Activated CD8-positive, alpha-beta memory T cell treated with anti-CD3 and anti-CD28 coated beads for 24 hours (primary cell): Measurements from ENCODE around the gene SPEG.

ENCODE experiments used
- DNase-seq: peaks from one replicate; pipeline ENCODE4 v3.0.0-alpha.2; 2020

Gene SPEG

DNA sequence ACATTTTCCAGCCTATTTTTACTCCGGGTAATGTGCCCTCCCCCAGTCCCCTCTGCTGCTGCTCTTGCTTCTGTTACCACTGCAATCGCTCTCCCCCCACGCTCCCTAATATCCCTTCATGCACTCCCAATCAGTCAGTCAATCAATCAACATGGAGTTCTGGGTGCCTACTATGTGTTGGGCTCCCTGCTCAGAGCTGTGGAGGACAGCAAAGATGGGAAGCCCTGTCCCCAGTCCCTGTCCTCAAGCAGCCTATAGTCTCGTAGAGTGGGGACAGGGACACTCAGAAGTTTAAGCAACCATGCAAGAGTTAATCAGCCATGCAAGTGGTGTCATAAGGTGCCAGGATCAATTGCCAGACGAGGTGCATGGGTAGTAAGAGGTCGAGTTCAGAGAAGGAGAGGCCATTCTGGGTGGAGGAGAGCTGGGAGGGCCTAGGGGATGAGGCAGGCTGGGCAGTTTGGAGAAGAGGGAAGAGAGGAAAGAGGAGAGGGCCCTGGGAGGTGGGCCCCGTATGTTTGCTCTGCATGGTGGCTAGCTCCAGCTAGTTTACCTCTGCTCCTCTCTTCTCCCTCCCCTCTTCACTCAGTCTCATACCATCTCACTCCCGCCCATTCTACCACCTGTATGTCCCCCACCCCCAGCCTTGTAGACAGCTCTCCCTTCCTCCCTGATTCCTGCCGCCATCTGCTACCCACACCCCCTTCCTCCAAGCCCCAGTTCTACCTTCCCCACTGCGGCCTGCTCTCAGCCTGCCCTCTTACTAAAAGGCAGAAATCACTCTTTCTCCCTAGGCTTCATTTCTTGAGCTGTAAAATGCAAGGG lies 83.5 kb downstream of the SPEG start:
- DNase-seq, result no peak

GRCh38 chr2:219519526-219519916 lies 84.9 kb downstream of the SPEG start:
- no peak for DNase-seq

DNA sequence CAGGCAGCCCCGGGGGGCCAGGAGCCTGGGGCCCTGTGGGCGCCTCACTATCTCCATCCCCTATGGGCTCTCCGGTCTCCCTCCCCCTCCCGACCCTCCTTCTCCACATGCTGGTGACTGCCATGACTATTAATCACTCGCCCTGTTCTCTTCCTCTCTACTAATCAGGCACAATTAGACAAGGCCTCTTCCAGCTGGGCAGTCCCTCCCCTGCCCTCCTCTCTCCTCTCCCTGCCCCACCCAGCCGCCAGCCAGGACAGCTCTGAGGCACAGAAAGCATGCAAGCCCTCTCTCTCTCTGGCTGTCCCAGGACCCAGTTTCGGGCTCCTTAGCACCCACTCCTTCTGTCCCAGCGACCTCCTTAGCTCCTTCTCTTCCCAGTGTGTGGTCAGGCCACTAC lies 85.4 kb downstream of the SPEG start:
- no peak for DNase-seq

DNA sequence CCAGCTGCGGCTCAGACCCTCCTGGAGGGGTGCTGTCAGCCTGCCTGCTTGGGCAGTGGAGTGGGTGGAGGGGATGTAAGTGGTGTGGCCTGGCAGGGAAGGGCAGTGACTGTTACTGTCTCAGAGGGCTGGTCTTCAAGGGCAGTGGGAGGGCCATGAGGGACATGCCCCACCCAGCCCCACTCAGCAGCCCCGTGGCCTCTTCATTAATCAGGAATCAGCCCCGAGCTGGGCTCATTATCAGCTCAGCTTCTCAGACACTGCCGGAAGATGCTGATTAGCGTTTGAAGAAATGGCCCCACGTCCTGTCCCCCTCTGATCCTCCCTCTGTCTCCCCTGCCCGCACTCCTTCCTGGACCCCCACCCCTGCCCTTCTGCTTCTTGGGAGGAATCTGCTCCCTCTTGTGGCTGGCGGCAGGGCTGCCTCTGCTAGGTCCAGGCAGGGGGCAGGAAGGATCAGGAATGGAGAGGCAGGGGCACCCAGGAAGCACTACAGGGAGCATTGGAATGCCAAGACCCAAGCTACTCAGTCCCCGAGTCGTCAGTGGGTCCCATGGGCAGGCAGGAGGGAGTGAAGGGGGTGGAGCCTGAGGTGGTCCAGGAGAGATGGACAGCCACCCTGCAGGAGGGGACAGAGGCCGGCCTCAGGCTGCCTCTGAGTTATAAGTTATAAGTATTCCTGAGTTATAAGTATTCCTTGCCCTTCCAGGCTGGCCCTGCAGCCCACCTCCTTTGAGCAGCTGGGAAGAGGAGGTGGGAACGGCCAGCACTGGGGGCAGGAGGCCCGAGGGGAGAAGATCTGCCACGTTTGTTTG lies 86.6 kb downstream of the SPEG start:
- no peak for DNase-seq

DNA sequence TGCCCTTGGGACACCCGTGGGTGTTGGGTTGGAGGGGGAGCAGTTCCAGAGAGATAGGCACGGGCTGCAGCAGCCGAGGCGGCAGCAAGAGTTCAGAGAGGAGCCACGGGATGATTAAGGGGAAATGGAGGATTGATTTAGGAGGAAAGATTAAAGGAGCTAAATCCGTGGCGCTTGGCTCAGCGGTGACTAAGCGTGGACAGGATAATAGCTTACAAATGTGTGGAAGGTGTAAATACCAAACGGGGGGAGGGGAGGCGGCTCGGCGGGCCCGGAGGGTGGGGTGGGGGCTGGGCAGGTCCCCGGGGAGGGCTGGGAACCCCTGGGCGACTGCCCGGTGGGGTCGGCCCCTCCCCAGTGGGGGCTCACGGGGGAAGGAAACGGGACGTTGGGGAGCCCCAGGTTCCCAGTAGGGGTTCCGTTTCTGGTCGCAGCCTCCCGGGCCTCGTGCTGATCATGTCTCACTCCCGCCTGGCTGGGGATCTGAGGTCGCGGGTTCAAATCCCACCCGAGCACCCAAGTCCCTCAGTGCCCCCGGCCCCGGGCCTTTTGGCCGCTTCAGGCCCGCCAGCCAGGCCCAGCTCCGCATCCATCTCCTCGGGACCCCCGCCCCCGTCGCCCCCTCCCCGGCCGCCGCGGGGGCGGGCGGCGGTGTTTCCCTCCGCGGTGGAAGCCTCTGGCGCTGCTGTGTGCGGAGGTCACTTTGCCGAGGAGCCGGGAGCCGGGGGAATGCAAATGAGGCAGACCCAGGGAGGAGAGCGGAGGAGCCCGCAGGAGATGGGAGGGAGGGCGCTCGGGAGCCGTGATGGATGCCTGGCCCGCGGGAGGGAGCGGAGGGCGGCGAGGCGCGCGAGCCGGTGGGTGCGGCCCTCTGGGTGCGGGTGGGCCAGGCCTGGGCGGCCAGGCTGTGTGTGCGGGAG lies 87.7 kb downstream of the SPEG start:
- DNase-seq, result no peak

DNA sequence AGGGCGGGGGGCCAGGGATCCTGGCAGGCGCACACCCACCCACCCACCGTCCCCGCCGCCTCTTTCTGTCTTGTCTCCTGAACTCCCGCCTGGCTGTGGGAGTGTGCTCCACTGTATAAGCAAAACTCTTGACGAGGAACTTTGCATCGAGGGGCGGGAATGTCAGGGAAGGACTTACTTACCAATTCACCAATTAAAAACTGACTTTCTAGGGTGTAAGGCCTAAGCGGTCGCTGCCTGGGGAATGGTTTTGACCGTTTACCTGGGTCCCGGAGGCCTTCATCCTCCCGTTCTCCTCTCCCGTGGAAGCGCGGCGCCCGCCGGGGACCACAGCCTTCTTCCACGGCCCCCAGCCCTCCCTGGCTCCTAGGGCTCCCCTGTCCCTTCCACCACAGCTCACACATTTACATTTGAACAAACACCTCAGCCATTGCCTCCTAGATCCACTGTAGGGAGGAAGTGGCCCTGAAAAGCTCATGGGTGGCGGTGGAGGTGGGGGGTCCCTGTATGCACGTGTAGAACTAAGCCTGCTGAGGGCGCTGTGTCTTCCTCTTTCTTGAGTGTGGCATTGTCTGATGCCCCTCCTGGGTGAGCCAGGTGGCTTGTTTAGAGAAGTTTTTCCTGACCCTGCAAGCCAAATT lies 88.5 kb downstream of the SPEG start:
- DNase-seq, result no peak

- DNase-seq, result no peak
Observed at GRCh38 chr2:219524817-219525216, 90.2 kb downstream of the SPEG start.

GRCh38 chr2:219525533-219526232 lies 91.0 kb downstream of the SPEG start:
- DNase-seq, result no peak

GRCh38 chr2:219526320-219527075 lies 91.9 kb downstream of the SPEG start:
- DNase-seq, result no peak

GRCh38 chr2:219527076-219527394 lies 92.4 kb downstream of the SPEG start:
- DNase-seq, result no peak

GRCh38 chr2:219527472-219527871 lies 92.8 kb downstream of the SPEG start:
- DNase-seq, result no peak

DNA sequence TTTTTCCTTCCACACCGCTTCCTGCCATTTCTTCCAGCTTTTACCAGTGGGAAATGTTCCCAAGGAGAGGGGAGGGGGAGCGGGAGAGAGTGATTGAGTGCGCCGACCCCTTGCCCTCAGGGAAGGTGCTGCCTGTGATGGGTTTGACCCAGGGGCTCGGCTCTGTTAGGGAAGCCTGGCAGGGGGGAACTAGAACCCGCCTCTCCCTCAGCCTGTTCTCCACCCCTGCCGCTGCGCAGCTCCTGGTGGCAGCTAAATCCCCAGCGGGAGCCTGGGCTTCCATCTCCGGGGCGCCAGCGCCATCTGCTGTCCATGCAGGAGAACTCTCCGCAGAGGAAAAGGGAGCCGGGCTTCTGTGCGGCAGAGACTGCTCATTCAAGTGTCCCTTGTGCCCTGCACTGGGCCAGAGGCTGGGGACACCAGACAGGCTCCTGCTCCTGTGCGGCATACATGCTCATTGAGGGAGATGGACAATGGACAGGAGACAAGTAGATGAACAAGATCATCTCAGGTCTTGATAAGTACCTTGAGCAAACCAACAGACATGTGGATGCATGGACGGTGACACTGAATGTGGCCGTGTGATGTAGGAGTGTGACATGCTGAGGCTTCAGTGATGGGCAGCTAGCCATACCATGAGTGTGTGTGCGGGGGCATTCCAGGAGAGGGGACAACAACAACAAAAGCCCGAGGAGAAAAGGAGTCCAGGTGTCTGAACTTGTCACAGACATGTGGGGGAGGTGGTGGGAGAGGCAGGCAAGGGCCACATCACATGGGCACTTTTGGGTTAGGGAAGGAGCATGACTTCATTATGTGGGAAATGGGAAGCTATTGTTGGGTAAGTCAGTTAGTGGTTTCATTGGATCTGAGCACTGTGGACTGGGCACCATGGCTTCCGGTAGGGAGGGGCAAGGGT lies 95.7 kb downstream of the SPEG start:
- peak; percentile 95 for DNase-seq

- no peak for DNase-seq
Observed at GRCh38 chr2:219531639-219532377, 97.2 kb downstream of the SPEG start.

GRCh38 chr2:219532378-219532649 lies 97.7 kb downstream of the SPEG start:
- no peak for DNase-seq

- DNase-seq, result no peak
Observed at GRCh38 chr2:219533930-219534661, 99.5 kb downstream of the SPEG start.

DNA sequence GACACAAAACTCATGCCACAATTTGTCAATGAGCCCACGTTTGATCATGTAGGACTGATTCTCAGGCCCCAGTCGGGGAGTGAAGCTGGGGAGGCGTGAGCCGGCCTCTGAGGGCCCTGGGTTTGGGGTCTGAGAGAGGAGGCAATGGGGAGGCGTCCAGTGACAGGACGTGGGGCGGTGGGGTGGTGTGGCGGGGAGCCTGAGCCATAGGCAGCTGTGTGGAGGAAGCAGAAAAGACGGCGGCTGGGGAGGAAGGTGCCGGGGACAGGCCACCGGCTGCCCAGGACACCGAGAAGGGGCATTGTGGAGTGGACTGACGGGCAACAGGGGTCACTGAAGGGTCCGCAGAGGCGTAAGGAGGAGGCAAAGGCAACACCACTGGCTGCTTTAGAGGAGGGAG lies 101.8 kb downstream of the SPEG start:
- DNase-seq, result no peak

DNA sequence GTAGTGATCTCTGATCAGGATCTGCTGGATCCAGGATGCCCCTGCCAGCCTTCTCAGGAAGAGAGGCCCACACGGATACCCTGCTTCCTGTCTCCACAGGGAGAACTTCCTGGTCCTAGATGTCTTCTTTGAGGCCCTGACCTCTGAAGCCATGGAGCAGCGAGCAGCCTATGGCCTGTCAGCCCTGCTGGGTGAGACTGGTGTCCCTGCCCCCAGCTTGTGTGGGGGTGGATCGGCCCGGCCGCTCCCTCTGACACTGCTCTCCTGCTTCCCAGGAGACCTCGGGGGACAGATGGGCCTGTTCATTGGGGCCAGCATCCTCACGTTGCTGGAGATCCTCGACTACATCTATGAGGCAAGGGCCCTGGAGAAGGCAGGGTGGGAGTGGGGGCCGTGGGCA lies 102.3 kb downstream of the SPEG start:
- DNase-seq, result no peak

DNA sequence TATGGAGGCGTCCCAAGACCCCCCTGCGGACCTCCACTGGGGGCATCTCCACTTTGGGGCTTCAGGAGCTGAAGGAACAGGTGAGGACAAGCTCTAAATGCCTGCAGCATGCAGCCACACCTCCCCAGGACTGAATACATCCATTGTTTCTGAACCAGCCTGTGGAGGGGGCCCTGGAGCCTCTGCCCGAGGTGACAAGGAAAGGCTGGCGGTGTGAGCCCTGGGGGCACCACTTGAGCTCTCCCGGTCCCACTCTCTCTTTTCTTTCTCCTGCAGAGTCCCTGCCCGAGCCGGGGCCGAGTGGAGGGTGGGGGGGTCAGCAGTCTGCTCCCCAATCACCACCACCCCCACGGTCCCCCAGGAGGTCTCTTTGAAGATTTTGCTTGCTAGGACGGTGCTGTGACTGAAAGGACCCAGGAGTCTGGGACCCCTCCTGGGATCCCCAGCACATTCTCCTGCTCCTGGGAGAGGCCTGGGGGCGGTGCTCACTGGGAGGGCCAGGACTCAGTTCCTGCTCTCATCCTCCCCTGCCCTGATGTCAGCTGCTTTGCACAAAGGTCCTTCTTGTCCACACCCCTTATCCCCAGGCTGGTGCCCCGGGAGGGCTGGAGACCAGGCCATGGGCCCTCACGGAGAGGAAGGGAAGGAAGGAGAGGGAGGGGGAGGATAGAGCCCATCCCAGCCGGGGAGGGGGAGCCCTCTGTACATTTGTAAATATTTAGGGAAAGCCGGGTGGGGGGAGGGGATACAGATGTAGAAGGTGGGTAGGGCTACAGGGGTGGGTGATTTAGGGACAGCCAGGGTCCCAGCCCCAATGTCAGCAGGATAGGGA lies 103.2 kb downstream of the SPEG start:
- no peak for DNase-seq
